Ovary (tissue), 3 donors: ENCODE results near the gene HOXA4.

Experiments used
- EP300 ChIP-seq: sonication (generic); formaldehyde crosslinking; IDR thresholded peaks from one replicate; pipeline ENCODE4 v1.6.1; 2017; ENCODE audit warnings: antibody characterized with exemption
- TF ChIP-seq, protein P1 (sequence below), 3 donors: fragments of 450-650 bp in 2 of 3; fragments of 200-600 bp in 1 of 3; IDR thresholded peaks; one replicate each; pipeline versions ENCODE4 v1.5.1 to v1.8.0; 2016 to 2022; ENCODE audit warnings: antibody characterized with exemption in 3 of 3, mild to moderate bottlenecking in 1 of 3
- donor health status: DM: no; HTN: no; CAD: no.

- TF ChIP-seq, protein P1, sequence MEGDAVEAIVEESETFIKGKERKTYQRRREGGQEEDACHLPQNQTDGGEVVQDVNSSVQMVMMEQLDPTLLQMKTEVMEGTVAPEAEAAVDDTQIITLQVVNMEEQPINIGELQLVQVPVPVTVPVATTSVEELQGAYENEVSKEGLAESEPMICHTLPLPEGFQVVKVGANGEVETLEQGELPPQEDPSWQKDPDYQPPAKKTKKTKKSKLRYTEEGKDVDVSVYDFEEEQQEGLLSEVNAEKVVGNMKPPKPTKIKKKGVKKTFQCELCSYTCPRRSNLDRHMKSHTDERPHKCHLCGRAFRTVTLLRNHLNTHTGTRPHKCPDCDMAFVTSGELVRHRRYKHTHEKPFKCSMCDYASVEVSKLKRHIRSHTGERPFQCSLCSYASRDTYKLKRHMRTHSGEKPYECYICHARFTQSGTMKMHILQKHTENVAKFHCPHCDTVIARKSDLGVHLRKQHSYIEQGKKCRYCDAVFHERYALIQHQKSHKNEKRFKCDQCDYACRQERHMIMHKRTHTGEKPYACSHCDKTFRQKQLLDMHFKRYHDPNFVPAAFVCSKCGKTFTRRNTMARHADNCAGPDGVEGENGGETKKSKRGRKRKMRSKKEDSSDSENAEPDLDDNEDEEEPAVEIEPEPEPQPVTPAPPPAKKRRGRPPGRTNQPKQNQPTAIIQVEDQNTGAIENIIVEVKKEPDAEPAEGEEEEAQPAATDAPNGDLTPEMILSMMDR (IDR thresholded peaks at IDR 0.05) = no peak
- TF ChIP-seq EP300 = no peak
Measured at GRCh38 chr7:27116962-27117886, 13.3 kb downstream of the HOXA4 start.
